SK-N-MC (cell line): ENCODE results near the gene CYP27C1.
"Not testable (repeated sequence)": the region's sequence is repeated elsewhere in the genome, so short reads cannot be mapped to it uniquely, and the experiment has no call there.

Source experiments
- EZH2 ChIP-seq: fragments of 200-600 bp; sonication (generic); IDR thresholded peaks from one replicate; pipeline ENCODE4 v1.6.1; 2017; ENCODE audit warnings: antibody characterized with exemption
- FOXP2 ChIP-seq: optimal IDR thresholded peaks from 2 replicates; pipeline ENCODE3; 2011; ENCODE audit warnings: mild to moderate bottlenecking, moderate library complexity; ENCODE audit not compliant: insufficient read depth; ENCODE audit errors: extremely low read length, control extremely low read depth
- POLR2AphosphoS5 ChIP-seq: IDR thresholded peaks from 2 replicates; pipeline ENCODE4 v1.6.1; 2012; ENCODE audit warnings: mild to moderate bottlenecking, low read depth, low read length, borderline replicate concordance

DNA sequence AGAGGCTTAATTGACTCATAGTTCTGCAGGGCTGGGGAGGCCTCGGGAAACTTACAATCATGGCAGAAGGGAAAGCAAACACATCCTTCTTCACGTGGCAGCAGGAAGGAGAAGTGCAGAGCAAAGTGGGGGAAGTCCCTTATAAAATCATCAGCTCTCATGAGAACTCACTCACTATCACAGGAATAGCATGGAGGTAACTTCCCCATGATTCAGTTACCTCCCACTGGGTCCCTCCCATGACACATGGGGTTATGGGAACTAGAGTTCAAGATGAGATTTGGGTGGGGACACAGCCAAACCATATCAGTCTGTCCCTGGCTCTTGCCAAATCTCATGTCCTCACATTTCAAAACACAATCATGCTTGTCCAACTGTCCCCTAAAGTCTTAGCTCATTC lies 21.1 kb upstream of the CYP27C1 start:
- not testable (repeated sequence) for TF ChIP-seq EZH2, POLR2AphosphoS5, FOXP2
